HEK293 (cell line): Measurements from ENCODE around the gene MCHR1.

Experiments used
- CTCF ChIA-PET: fragments of 350-600 bp; formaldehyde crosslinking; extraction: SDS; loops from one replicate; lab custom pipeline; 2021; ENCODE audit warnings: antibody characterized with exemption; lab: Yijun Ruan, JAX
- POLR2A ChIA-PET: fragments of 300-600 bp; formaldehyde crosslinking; extraction: SDS; loops from one replicate; lab custom pipeline; 2020; ENCODE audit warnings: antibody characterized with exemption, inconsistent platforms; lab: Yijun Ruan, JAX
- H3K27ac ChIP-seq: fragments of 200-500 bp; sonication (Bioruptor generic); 2 replicates; pipeline ENCODE4 v1.5.1; 2014; ENCODE audit warnings: low read depth, low read length, control low read depth, inconsistent platforms; ENCODE audit errors: extremely low read depth
- H3K36me3 ChIP-seq, 2 experiments: fragments of 200-500 bp in 1 of 2; sonication (Bioruptor generic) in 1 of 2; 1 replicate in 1 of 2; 2 replicates in 1 of 2; pipeline ENCODE4 v1.5.1; 2014 to 2017; ENCODE audit warnings: inconsistent platforms in 2 of 2, low read length in 2 of 2; ENCODE audit not compliant: control insufficient read depth in 2 of 2, insufficient read depth in 1 of 2
- H3K4me1 ChIP-seq: fragments of 200-500 bp; sonication (Bioruptor generic); 2 replicates; pipeline ENCODE4 v1.5.1; 2014; ENCODE audit warnings: mild to moderate bottlenecking, low read length, inconsistent platforms; ENCODE audit not compliant: control insufficient read depth, insufficient read depth
- H3K4me3 ChIP-seq: 2 replicates; pipeline ENCODE4 v1.5.1; 2011; ENCODE audit warnings: low read depth, mild to moderate bottlenecking, control low read depth, low read length, moderate library complexity
- H3K9me3 ChIP-seq: fragments of 200-500 bp; sonication (Bioruptor generic); 2 replicates; pipeline ENCODE4 v1.5.1; 2014; ENCODE audit warnings: low read depth, low read length, inconsistent platforms; ENCODE audit not compliant: control insufficient read depth, insufficient read depth
- BCL11B ChIP-seq: fragments of 450-650 bp; formaldehyde crosslinking; IDR thresholded peaks from 2 replicates; pipeline ENCODE4 v1.5.1; 2016; ENCODE audit warnings: low read depth, missing biosample characterization, missing genetic modification characterization
- MEIS1 ChIP-seq: sonication (generic); formaldehyde crosslinking; IDR thresholded peaks from 2 replicates; pipeline ENCODE4 v1.8.1; 2022; ENCODE audit warnings: missing genetic modification reagents, mild to moderate bottlenecking, borderline replicate concordance
- SCRT2 ChIP-seq: fragments of 450-650 bp; formaldehyde crosslinking; IDR thresholded peaks from 2 replicates; pipeline ENCODE4 v1.5.1; 2016; ENCODE audit warnings: missing biosample characterization, missing genetic modification characterization
- SP7 ChIP-seq: fragments of 450-650 bp; formaldehyde crosslinking; IDR thresholded peaks from 2 replicates; pipeline ENCODE4 v1.5.1; 2016; ENCODE audit warnings: missing biosample characterization, missing genetic modification characterization
- YY1 ChIP-seq: fragments of 450-650 bp; formaldehyde crosslinking; IDR thresholded peaks from 2 replicates; pipeline ENCODE4 v1.5.1; 2018; ENCODE audit warnings: missing biosample characterization, missing genetic modification characterization
- ZBTB48 ChIP-seq: fragments of 450-650 bp; formaldehyde crosslinking; IDR thresholded peaks from 2 replicates; pipeline ENCODE4 v1.5.1; 2016; ENCODE audit warnings: missing biosample characterization, missing genetic modification characterization
- ZBTB8A ChIP-seq: fragments of 450-650 bp; formaldehyde crosslinking; IDR thresholded peaks from 2 replicates; pipeline ENCODE4 v1.5.1; 2016; ENCODE audit warnings: missing biosample characterization, missing genetic modification characterization
- ZFP37 ChIP-seq: fragments of 450-650 bp; formaldehyde crosslinking; IDR thresholded peaks from 2 replicates; pipeline ENCODE4 v1.5.1; 2016; ENCODE audit warnings: missing biosample characterization, missing genetic modification characterization
- ZNF114 ChIP-seq: fragments of 450-650 bp; formaldehyde crosslinking; IDR thresholded peaks from 2 replicates; pipeline ENCODE4 v1.5.0; 2017; ENCODE audit warnings: missing biosample characterization, missing genetic modification characterization
- ZNF148 ChIP-seq: fragments of 450-650 bp; formaldehyde crosslinking; IDR thresholded peaks from 2 replicates; pipeline ENCODE4 v1.5.0; 2017; ENCODE audit warnings: missing biosample characterization, missing genetic modification characterization, borderline replicate concordance
- ZNF169 ChIP-seq: fragments of 450-650 bp; formaldehyde crosslinking; IDR thresholded peaks from 2 replicates; pipeline ENCODE4 v1.5.1; 2016; ENCODE audit warnings: missing biosample characterization, missing genetic modification characterization
- ZNF2 ChIP-seq: fragments of 450-650 bp; formaldehyde crosslinking; IDR thresholded peaks from 2 replicates; pipeline ENCODE4 v1.5.1; 2016; ENCODE audit warnings: missing biosample characterization, missing genetic modification characterization
- ZNF214 ChIP-seq: fragments of 450-650 bp; formaldehyde crosslinking; IDR thresholded peaks from 2 replicates; pipeline ENCODE4 v1.5.1; 2017; ENCODE audit warnings: missing biosample characterization, mild to moderate bottlenecking, missing genetic modification characterization, borderline replicate concordance
- ZNF280D ChIP-seq: fragments of 450-650 bp; formaldehyde crosslinking; IDR thresholded peaks from 2 replicates; pipeline ENCODE4 v1.5.1; 2016; ENCODE audit warnings: missing biosample characterization, missing genetic modification characterization
- ZNF335 ChIP-seq: fragments of 450-650 bp; formaldehyde crosslinking; conservative IDR thresholded peaks from 2 replicates; pipeline ENCODE4 v1.5.1; 2016; ENCODE audit warnings: missing biosample characterization, missing genetic modification characterization
- ZNF394 ChIP-seq: fragments of 450-650 bp; formaldehyde crosslinking; IDR thresholded peaks from 2 replicates; pipeline ENCODE4 v1.5.1; 2016; ENCODE audit warnings: missing biosample characterization, missing genetic modification characterization, mild to moderate bottlenecking, moderate library complexity, borderline replicate concordance
- ZNF398 ChIP-seq: fragments of 450-650 bp; formaldehyde crosslinking; IDR thresholded peaks from 2 replicates; pipeline ENCODE4 v1.5.1; 2017; ENCODE audit warnings: missing biosample characterization, missing genetic modification characterization
- ZNF426 ChIP-seq: fragments of 450-650 bp; formaldehyde crosslinking; IDR thresholded peaks from 2 replicates; pipeline ENCODE4 v1.5.1; 2017; ENCODE audit warnings: missing biosample characterization, missing genetic modification characterization, mild to moderate bottlenecking, inconsistent platforms, moderate library complexity
- ZNF449 ChIP-seq: fragments of 450-650 bp; formaldehyde crosslinking; IDR thresholded peaks from 2 replicates; pipeline ENCODE4 v1.5.1; 2017; ENCODE audit warnings: missing biosample characterization, mild to moderate bottlenecking, missing genetic modification characterization, moderate library complexity
- ZNF513 ChIP-seq: fragments of 450-650 bp; IDR thresholded peaks from 2 replicates; pipeline ENCODE4 v1.5.1; 2018; ENCODE audit warnings: missing biosample characterization, missing genetic modification characterization
- ZXDB ChIP-seq: fragments of 450-650 bp; formaldehyde crosslinking; IDR thresholded peaks from 2 replicates; pipeline ENCODE4 v1.5.1; 2016; ENCODE audit warnings: missing biosample characterization, missing genetic modification characterization

The MCHR1 gene

GRCh38 chr22:40635940-40636379 lies 43.3 kb upstream of the MCHR1 start:
- Histone ChIP-seq H3K27ac (peak overlapping the region; percentile 89), H3K4me3 (peak overlapping the region; percentile 96), H3K9me3 (no peaks in the 10 kb centered on the region), H3K36me3 (no peaks in the 10 kb centered on the region), H3K4me1 (peaks cover 12% of the 10 kb centered on the region; the same call in 1 of the 2 replicates)
- TF ChIP-seq ZFP37 (tag by site-specific recombination) (0 out of 2 replicates have a peak, but pooled peaks have one; percentile 23), ZNF513 (tag by site-specific recombination) (0 out of 2 replicates have a peak, but pooled peaks have one; percentile 27), MEIS1 (CRISPR knock-in tag) (0 out of 2 replicates have a peak, but pooled peaks have one; percentile 59), ZNF169 (tag by site-specific recombination) (no peak), ZNF335 (peak; percentile 7; the same call in 1 of the 2 replicates), BCL11B (tag by site-specific recombination) (no peak), SCRT2 (tag by site-specific recombination) (0 out of 2 replicates have a peak, but pooled peaks have one; percentile 44), ZNF449 (peak; percentile 50; the same call in 1 of the 2 replicates)
- POLR2A ChIA-PET: interaction anchor here (0.6 to 2.2 kb wide), 21 partner anchors 9 to 289 kb away, joined by 3 to 31 read pairs (median 6); no protein-coding TSS in a partner anchor
- CTCF ChIA-PET: interaction anchor here (0.6 to 3.7 kb wide), 4 partner anchors 8 to 200 kb away, joined by 3 to 17 read pairs (median 4); no protein-coding TSS in a partner anchor

GRCh38 chr22:40636380-40637182 lies 42.7 kb upstream of the MCHR1 start, which contains the start of gene MRTFA:
TSS of gene MRTFA (minus strand) at chr22:40636719.
- ChIA-PET POLR2A (interaction anchor here (0.6 to 2.2 kb wide), 40 partner anchors 10 to 597 kb away, joined by 3 to 31 read pairs (median 4); partner anchors contain the start of genes MCHR1, SLC25A17 and ST13), CTCF (interaction anchor here (0.5 to 2.4 kb wide), 10 partner anchors 7 to 200 kb away, joined by 3 to 11 read pairs (median 3); no protein-coding TSS in a partner anchor)
- peak within 1 kb of the TSS; percentile 89 for H3K27ac ChIP-seq
- H3K9me3 ChIP-seq: no peaks in the 10 kb centered on the region
- no peaks in the 10 kb centered on the region for H3K36me3 ChIP-seq
- peaks cover 12% of the 10 kb centered on the region; the same call in 1 of the 2 replicates for H3K4me1 ChIP-seq
- peak within 1 kb of the TSS; percentile 96 for H3K4me3 ChIP-seq
- TF ChIP-seq ZNF114 (tag by site-specific recombination) (no peak), YY1 (tag by site-specific recombination) (no peak; the same call in 1 of the 2 replicates), ZFP37 (tag by site-specific recombination) (0 out of 2 replicates have a peak, but pooled peaks have one; percentile 0), ZBTB48 (tag by site-specific recombination) (peak; percentile 74), ZNF426 (tag by site-specific recombination) (no peak), ZNF280D (tag by site-specific recombination) (0 out of 2 replicates have a peak, but pooled peaks have one; percentile 24), ZNF148 (tag by site-specific recombination) (no peak), ZNF394 (no peak), ZNF214 (tag by site-specific recombination) (no peak), SP7 (tag by site-specific recombination) (peak; percentile 68), ZNF398 (tag by site-specific recombination) (peak; percentile 60; the same call in 1 of the 2 replicates), ZXDB (tag by site-specific recombination) (peak; percentile 82; the same call in 1 of the 2 replicates), ZNF2 (tag by site-specific recombination) (peak; percentile 48), ZBTB8A (tag by site-specific recombination) (0 out of 2 replicates have a peak, but pooled peaks have one; percentile 13), BCL11B (tag by site-specific recombination) (no peak)
